Amygdala (tissue), 56 donors: Measurements from ENCODE around the gene LUC7L3.
A peak's percentile ranks its signal among the peaks of the same experiment; 100 is the strongest.
"Not testable (repeated sequence)": the region's sequence is repeated elsewhere in the genome, so short reads cannot be mapped to it uniquely, and the experiment has no call there.

Source experiments
- DNase-seq, 56 donors: peaks; one replicate each; lab custom pipeline; 2025; lab: John Stamatoyannopoulos, UW

The LUC7L3 gene, protein sequence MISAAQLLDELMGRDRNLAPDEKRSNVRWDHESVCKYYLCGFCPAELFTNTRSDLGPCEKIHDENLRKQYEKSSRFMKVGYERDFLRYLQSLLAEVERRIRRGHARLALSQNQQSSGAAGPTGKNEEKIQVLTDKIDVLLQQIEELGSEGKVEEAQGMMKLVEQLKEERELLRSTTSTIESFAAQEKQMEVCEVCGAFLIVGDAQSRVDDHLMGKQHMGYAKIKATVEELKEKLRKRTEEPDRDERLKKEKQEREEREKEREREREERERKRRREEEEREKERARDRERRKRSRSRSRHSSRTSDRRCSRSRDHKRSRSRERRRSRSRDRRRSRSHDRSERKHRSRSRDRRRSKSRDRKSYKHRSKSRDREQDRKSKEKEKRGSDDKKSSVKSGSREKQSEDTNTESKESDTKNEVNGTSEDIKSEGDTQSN

DNA sequence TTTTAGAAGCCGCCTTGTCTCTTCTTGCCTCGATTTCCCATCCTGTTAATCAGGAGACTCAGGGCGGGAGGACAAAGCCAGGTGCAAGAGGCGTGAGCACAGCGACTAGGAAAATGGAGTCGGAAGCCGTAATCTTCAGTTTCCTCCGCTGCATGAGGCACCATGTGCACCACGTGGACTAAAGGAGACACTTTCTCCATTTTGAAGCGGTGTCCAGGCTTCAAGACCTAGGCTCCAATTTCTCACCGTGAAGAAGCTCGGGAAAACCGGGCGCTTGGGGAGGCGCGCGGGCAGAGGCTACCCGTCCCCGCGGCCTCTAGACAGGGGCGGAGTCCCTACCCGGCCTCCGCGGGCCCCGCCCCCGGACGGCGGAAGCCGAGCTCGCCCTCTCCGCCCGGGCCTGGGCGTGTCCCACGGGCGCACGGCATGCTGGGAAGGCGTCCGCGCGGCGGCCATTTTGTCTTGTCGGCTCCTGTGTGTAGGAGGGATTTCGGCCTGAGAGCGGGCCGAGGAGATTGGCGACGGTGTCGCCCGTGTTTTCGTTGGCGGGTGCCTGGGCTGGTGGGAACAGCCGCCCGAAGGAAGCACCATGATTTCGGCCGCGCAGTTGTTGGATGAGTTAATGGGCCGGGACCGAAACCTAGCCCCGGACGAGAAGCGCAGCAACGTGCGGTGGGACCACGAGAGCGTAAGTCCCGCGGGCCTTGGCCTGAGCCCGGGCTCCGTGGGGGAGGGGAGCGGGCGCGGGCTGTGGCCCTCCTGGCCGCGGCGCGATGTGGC, at the start of gene LUC7L3:
Gene LUC7L3 (plus strand): TSS at position 460 of the 780 bp plus-strand sequence. CDS start 130 bp downstream, at position 590.
- DNase-seq, result peak; percentile 54 to 95 (median 87)

GRCh38 chr17:50672071-50672470, 47.3 kb upstream of the LUC7L3 start:
- DNase-seq, result no peak

- no peak for DNase-seq
Observed at GRCh38 chr17:50672831-50673551, 46.4 kb upstream of the LUC7L3 start.

GRCh38 chr17:50675190-50675589, 44.2 kb upstream of the LUC7L3 start:
- no peak for DNase-seq

GRCh38 chr17:50675627-50676026, 43.8 kb upstream of the LUC7L3 start:
- no peak for DNase-seq

DNA sequence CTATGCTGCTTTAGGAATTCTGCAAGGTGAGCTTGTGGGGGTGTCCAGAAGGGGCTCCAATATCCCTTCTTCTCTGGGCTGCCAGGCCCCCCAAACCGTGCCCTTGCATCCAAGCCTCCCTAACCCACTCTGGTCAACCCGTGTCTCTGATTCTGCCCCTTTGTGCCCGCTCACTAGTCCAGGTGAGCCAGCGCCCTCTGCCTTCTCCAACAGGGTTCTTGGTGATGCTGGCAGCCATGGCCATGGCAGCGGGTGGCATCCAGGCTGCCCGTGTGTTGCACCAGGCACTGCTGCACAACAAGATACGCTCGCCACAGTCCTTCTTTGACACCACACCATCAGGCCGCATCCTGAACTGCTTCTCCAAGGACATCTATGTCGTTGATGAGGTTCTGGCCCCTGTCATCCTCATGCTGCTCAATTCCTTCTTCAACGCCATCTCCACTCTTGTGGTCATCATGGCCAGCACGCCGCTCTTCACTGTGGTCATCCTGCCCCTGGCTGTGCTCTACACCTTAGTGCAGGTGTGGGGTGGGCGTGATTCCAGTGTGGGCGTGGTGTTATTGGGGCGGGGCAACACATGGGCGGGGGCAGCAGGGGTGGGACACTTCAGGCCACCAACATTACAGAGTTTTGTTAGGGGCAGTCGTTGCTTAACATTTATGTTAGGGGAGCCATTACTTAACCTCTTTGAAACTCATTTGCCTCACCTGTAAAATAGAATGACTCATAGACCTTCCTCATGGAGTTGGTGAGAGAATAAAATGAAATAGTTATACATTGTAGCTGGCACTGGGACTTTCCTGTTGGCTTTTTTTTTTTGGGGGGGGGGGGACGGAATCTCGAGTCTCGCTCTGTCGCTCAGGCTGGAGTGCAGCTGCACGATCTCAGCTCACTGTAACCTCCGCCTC, 43.1 kb upstream of the LUC7L3 start:
- DNase-seq, result no peak

- no peak for DNase-seq
Observed at GRCh38 chr17:50677851-50678375, 41.5 kb upstream of the LUC7L3 start.

DNA sequence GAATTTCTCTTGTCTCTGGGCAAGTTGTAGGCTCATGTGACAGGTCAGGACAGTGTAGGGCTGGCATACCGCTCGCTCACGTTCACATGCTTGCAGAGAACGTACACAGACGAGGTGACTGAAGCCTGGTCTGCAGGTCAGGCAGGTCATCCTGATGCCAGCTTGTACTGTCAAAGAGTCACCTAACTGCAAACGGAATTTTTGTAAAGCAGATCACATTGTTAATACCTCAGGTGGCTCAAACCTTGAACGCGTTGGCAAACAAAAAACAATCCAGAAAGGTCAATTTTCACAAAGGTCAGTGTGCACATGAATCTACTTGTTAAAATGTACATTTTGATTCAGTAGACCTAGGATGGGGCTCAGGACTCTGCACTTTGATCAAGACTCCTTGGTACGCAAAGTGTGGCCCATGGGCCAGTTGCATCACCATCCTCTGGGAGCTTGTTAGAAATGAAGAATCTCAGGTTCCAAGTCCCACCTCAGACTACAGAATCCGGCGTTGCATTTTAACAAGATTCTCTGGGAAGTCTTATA, 40.3 kb upstream of the LUC7L3 start:
- no peak for DNase-seq

- no peak for DNase-seq
Observed at GRCh38 chr17:50680126-50680525, 39.3 kb upstream of the LUC7L3 start.

DNA sequence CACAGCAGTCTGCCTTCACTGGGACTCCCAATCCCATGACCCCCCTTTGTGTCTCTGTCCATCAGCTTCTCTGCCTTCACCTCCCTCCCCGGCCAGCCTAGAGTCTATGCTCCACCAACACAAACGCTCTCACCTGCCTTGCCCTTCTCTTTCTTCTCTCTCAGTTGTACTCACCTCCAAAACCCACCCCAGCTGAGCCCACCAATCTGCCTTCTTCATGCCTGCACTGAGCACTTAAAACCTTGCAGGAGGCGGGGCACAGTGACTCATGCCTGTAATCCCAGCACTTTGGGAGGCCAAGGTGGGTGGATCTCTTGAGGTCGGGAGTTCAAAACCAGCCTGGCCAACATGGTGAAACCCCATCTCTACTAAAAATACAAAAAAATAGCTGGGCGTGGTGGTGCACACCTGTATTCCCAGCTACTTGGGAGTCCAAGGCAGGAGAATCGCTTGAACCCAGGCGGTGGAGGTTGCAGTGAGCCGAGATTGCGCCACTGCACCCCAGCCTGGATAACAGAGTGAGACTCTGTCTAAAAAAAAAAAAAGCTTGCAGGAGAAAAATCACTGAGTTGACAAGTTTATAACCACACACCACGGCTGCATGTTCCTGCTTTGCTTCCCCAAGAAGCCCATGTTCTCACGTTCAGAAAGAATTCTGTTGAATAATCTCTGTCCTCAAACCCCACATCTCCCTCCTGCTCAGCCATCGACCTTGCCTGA, 38.7 kb upstream of the LUC7L3 start:
- DNase-seq, result not testable (repeated sequence)

DNA sequence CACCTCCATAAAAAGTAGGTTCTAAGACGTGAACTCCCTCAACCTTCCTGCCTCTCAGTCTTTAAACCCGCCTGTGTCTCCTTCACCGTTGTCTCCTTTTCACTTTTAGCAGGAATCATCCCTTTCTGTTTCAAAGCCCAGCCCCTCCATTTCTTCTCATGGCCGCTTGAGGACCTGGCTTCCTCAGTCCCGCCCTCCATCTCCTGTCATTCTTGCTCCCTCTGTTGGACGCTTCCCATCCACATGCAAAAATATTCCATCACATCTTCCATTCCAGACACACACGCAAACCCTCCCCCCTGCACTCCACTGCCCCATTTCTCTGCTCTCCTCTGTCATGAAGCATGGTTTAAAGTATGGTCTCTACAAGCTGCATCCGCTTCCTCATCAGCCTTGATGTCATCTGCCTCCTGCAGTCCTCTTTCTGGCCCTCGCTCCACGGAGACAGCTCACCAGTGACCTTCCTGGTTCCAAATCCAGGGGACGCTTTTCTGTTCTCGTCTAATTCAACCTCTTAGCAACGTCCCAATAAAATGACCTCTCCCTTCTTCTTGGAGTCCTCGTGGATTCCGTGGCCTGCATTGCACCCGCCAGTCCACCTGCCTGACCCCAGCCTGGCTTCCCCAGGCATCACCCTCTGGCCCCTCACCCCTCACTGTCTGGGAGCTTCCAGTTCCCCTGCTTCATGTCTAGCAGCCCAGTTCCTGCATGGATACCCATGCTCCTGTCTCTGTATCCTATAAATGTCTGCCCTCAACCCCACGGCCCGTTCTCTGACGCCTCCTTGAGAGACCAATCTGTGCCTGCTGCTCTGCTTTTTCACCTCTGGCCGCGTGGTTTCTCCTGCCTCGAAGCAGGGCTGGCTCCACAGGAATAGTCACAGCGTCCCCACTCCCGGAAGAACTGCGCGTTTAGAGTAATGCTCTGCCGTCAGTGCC, 37.9 kb upstream of the LUC7L3 start:
- DNase-seq, result peak in 18 of 56 donors; percentile 8 to 59 (median 20)

DNA sequence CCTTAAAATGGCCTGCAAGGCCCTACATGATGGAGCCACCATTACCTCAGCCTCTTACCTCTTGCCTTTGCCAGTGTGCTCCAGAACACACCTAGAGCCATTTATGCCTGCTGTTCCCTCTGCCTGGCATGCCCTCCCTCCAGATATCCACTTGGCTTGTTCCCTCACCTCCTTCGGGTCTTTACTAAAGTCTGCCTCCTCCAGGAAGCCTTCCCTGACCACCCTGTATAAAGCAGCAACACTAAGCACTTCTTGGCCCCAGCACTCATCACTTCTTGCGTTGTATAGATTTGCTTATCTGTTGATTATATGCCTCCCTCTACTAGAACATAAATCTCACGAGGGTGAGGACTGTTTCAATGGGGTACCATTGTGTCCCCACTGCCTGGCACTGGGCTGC, 37.0 kb upstream of the LUC7L3 start:
- no peak for DNase-seq

DNA sequence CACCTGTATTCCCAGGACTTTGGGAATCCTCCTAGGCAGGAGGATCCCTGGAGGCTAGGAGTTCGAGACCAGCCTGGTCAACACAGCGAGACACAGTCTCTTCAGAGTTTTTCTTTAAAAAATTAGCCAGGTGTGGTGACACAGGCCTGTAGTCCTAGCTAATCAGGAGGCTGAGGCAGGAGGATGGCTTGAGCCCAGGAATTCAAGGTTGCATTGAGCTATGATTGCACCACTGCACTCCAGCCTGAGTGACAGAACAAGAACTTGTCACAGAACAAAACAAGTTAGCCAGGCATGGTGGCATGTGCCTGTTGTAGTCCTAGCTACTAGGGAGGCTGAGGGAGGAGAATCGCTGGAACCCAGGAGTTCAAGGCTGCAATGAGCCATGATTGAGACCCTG, 36.5 kb upstream of the LUC7L3 start:
- no peak for DNase-seq

- no peak for DNase-seq
Observed at GRCh38 chr17:50683434-50684287, 35.7 kb upstream of the LUC7L3 start.

GRCh38 chr17:50684288-50684611, 35.2 kb upstream of the LUC7L3 start:
- no peak for DNase-seq

GRCh38 chr17:50684612-50685333, 34.6 kb upstream of the LUC7L3 start:
- no peak for DNase-seq
